Measurements from ENCODE around the gene TTK.

- TF ChIP-seq CTCF (IDR thresholded peaks at IDR 0.05) (no peak), POLR2A (IDR thresholded peaks at IDR 0.05) (no peak)
Measured at GRCh38 chr6:80028589-80028988, 24.1 kb downstream of the TTK start.
